Cardiac muscle cell (in vitro differentiated cells and primary cell): ENCODE data around the gene ELP6. TPM values are rescaled to one million over a fixed set of nuclear protein-coding genes. Genes with fewer than 3 reads are reported as not detected.
A peak's percentile ranks its signal among the peaks of the same experiment; 100 is the strongest.

Experiments used
- DNase-seq, 2 donors: peaks; one replicate each; pipeline versions ENCODE4 v3.0.0 to v3.0.0-alpha.2; 2010 to 2017; ENCODE audit warnings: low read depth in 1 of 2, low spot score in 1 of 2
- H3K27ac ChIP-seq: fragments of 200-600 bp; sonication (generic); 2 replicates; pipeline ENCODE4 v1.5.1; 2016
- H3K27me3 ChIP-seq: fragments of 200-600 bp; sonication (generic); 2 replicates; pipeline ENCODE4 v1.6.0; 2016; ENCODE audit warnings: control low read depth
- H3K36me3 ChIP-seq: fragments of 200-600 bp; sonication (generic); 2 replicates; pipeline ENCODE4 v1.5.1; 2016; ENCODE audit warnings: control low read depth
- H3K4me1 ChIP-seq: fragments of 200-600 bp; sonication (generic); 2 replicates; pipeline ENCODE4 v1.8.1; 2017; ENCODE audit warnings: low read depth, mild to moderate bottlenecking, mixed run types
- H3K4me3 ChIP-seq: fragments of 200-600 bp; sonication (generic); 2 replicates; pipeline ENCODE4 v1.5.1; 2016; ENCODE audit warnings: mild to moderate bottlenecking
- H3K9me3 ChIP-seq: fragments of 200-600 bp; sonication (generic); 2 replicates; pipeline ENCODE4 v1.5.1; 2017; ENCODE audit warnings: low read depth, mild to moderate bottlenecking, control low read depth
- CTCF ChIP-seq: IDR thresholded peaks from 2 replicates; pipeline ENCODE4 v1.5.1; 2012; ENCODE audit warnings: low read depth, mild to moderate bottlenecking, low read length
- polyA plus RNA-seq: library from polyadenylated mRNA; unstranded; fragments of >200 nt; fragmentation: Nextera tagmentation; extraction: Ambion mirVana; gene quantifications from 2 replicates; pipeline ENCODE4 v1.2.1, GENCODE V29; 2016
- total RNA-seq: library from RNA; depleted of rRNA; stranded (reverse); fragments of >200 nt; gene quantifications from 2 replicates; pipeline ENCODE4 v1.2.3, GENCODE V29; 2016

Gene ELP6
- total and polyA plus RNA-seq, 2 experiments from 2014 or later, result 53.1 to 73.6 TPM

GRCh38 chr3:47455806-47456452, 57.6 kb downstream of the ELP6 start:
- Histone ChIP-seq H3K9me3 (no peaks in the 10 kb centered on the region), H3K27me3 (no peaks in the 10 kb centered on the region), H3K4me3 (no peak overlapping the region), H3K36me3 (no peaks in the 10 kb centered on the region), H3K27ac (no peak overlapping the region), H3K4me1 (no peaks in the 10 kb centered on the region)
- peak in 1 of 2 donors; percentile 64 for DNase-seq
- TF ChIP-seq CTCF, result no peak

GRCh38 chr3:47452453-47453215, 60.9 kb downstream of the ELP6 start:
- Histone ChIP-seq H3K4me3 (no peak overlapping the region), H3K4me1 (no peaks in the 10 kb centered on the region), H3K36me3 (no peaks in the 10 kb centered on the region), H3K27ac (no peak overlapping the region), H3K9me3 (no peaks in the 10 kb centered on the region), H3K27me3 (no peaks in the 10 kb centered on the region)
- DNase-seq, result no peak
- TF ChIP-seq CTCF, result no peak

Other genes with a start within 250 kb of the ELP6 start
- 10.8 and 14.7 TPM in 2 replicates for gene KIF9, start 230.9 kb downstream of the ELP6 start, total RNA-seq
- 9.8 and 13.2 TPM in 2 replicates for gene KIF9, start 230.9 kb downstream of the ELP6 start, polyA plus RNA-seq
- gene KLHL18, start 230.8 kb downstream of the ELP6 start, total RNA-seq, result 12.5 and 14.8 TPM in 2 replicates
- gene KLHL18, start 230.8 kb downstream of the ELP6 start, polyA plus RNA-seq, result 15.9 and 20.0 TPM in 2 replicates
- 10.7 and 18.7 TPM in 2 replicates for gene PTPN23, start 132.7 kb downstream of the ELP6 start, total RNA-seq
- gene PTPN23, start 132.7 kb downstream of the ELP6 start, polyA plus RNA-seq, result 17.1 and 17.4 TPM in 2 replicates
- gene SCAP, start 37.8 kb downstream of the ELP6 start, total RNA-seq, result 124 and 140 TPM in 2 replicates
- 87.6 and 104 TPM in 2 replicates for gene SCAP, start 37.8 kb downstream of the ELP6 start, polyA plus RNA-seq
- 3.2 and 5.0 TPM in 2 replicates for gene CSPG5, start 65.2 kb upstream of the ELP6 start, total RNA-seq
- 2.0 and 2.9 TPM in 2 replicates for gene CSPG5, start 65.2 kb upstream of the ELP6 start, polyA plus RNA-seq